RCC 7860 (cell line): Measurements from ENCODE around the gene YWHAQ.
A peak's percentile ranks its signal among the peaks of the same experiment; 100 is the strongest.

ENCODE experiments used
- DNase-seq: peaks from one replicate; pipeline ENCODE4 v3.0.0-alpha.2; 2015; ENCODE audit warnings: low spot score
- FAIRE-seq: peaks from 2 replicates; lab custom pipeline; 2012; peaks lifted over from hg19 to GRCh38; lab: Jason Lieb, UNC

The YWHAQ gene

DNA sequence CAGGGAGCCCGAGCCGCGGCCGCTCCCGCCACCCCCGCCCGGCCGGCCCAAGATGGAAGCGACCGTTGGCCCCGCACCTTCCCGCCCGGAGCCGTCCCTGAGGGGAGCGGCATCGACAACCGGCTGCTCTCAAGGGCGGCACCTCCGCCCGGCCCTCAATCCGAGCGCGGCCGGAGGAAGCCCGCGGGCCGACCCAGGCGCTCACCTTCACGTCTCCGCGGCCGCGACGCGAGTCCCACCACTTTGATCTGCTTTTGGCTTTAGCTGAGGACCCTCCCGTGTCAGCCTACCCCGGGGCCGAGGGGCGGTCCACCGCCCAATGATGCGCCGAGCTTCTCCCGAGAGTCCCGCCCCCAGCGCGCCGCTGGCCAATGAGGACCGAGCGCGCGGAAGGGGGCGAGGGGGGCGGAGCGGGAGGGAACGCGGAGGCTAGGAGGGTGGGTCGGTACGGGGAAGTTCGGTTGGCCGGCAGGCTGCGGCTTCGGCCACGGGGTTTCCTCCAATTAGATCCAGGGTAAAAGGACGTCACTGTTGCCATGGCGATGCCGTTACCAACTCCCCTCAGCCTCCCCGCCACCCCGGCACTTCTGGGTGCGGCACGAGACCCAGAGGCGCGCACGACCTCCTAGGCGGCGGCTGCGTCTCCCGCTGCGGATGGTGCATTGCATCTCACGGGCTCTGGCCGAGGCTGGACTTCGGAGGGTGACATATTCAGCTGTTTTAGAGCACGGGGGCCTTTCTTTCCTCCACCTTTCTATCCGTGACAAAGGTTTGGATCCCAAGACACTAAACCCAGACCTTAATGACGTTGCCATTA lies at the start of gene YWHAQ:
YWHAQ (minus strand) TSS at position 262 of the 817 bp plus-strand sequence. CDS start 545 bp downstream, outside the sequence.
- peak; percentile 95 for DNase-seq
- peak; percentile 79 for FAIRE-seq

DNA sequence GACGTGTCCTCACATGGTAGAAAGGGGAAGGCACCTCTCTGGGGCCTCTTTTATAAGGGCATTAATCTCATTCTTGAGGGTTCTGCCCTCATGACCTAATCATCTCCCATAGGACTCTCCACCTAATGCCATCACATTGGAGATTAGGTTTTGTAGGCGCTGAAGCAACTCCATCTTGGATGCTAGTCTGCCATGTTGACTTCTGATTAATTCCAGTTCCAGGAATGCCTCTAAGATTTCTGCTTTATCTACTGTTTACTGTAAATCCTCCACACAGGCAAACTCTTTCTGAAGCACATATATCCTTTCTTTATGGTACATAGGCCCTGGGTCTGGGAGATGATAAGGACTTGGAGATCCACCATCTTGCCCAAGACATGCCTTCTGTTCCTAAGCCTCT lies 49.3 kb upstream of the YWHAQ start:
- no peak for DNase-seq
- no peak for FAIRE-seq

DNA sequence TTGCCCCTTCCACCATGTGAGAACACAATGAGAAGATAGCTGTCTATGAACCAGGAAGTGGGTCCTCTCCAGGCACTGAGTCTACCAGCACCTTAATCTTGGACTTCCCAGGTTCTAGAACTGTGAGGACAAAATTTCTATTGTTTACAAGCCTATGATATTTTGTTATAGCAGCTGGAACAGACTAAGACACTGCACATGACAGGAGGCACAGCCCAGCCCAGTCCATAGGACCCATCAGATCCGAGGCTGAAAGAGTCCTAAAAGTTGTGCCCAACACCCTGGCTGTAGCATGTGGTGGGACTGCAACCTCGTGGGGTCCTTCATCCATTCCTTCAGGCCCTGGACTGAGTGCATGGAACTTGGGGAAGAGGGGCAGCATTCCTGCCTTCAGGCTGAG lies 48.4 kb upstream of the YWHAQ start:
- DNase-seq (no peak), FAIRE-seq (no peak)

DNA sequence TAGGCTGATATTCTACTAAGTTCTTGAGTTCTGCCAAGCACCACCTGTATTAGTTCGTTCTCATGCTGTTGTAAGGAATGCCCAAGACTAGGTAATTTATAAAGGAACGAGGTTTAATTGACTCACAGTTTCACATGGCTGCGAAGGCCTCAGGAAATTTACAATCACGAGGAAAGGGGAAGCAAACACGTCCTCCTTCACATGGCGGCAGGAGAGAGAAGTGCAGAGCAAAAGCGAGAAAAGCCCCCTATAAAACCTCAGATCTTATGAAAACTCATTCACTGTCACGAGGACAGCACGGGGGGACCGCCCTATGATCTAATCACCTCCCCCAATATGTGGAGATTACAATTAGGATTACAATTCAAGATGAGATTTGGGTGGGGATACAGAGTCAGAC lies 47.7 kb upstream of the YWHAQ start:
- no peak for DNase-seq

DNA sequence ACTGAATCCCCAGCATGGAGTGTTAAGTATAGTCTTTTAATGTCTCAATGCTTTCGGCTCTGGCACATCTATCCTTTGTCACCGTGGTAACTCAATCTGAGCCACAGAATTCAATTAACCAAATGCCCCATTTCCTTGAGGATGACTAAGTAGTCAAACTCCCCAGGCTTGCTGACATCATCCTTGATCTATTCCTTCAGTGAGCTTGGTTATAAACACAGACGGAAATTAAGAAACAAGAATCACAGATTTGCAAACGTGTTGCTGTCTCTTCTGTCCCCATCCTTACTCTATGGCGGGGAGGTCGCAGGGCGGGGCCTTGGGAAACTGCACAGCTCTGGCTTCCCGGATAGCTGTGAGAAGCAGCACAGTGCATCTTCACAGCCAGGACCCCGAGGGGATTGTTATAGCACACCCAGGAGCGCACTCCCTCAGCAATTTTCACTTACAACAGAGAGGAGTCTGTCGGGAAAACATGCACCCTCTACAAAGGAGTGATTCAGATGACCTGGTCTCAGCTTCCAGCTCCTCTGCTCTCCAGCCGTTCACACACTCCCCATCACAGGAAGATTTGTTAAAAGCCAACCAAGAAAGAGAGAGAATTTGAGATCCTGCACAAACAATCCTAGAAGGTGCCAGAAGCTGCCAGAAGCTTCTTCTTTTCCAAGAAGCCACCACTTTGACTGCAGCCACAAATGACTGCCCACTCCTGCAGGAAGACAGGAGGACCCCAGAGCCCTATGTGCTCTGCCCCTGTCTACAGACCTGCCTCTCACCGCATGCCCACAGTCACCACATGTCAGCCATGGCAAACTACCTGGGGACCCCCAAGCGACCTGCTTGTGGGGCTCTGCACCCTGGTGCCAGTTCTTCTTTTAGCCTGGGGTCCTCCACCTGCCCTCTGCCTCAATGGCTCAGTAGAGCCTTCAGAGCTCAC lies 44.9 kb upstream of the YWHAQ start:
- peak; percentile 97 for DNase-seq
- peak; percentile 93 for FAIRE-seq

More for the DNA sequence above, 47.7 kb upstream of the YWHAQ start:
- no peak for FAIRE-seq

DNA sequence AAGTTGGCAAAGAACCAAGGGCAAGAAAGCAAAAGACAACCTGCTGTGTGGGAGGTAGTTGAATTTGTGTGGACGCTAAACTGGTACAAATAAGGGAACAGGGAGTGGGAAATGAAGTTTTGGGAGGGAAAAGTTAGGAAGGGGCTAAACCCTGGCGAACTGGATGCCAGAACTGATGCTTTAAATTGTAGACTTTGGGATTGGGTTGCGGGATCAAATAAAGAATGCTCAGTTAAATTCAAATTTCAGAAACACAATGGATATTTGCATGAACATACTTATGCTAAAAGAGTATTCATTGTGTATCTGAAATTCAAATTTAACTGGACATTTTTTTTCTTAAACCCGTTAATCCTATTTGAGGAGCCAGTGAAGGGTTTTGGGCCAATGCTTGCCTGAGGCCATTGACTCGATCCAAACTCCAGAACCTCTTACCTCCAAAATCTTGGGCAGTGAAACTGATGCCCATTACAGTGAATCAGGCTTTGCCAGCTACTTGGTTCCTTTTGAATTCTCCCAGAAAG lies 44.2 kb upstream of the YWHAQ start:
- no peak for FAIRE-seq

DNA sequence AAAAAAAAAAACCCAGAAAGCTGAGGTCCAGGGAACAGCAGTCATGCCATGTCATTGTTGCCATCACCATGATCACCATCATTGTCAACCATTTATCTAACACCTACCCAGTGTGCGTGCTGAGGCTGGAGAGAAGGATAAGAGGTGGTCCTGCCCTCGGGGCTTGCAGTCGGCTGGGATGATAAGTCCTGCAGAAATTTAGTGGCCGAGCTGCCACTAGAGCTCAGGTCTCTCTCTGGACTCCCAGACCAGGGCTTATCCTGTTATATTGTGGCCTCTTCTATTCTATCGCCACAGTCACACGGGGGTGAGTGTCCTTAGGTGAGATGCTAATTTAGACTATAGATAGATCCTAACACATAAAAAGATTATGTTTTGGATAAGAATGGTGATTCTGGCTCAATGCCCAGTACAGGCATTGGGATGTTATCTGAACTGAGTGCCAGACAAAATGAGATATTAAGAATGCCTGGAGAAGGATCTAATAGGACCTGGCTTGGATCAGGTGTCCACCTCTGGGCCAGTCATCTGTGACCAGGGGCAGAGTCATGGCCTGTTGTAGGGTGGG lies 43.2 kb upstream of the YWHAQ start:
- no peak for DNase-seq
- FAIRE-seq = no peak

More for the DNA sequence above, 44.2 kb upstream of the YWHAQ start:
- no peak for DNase-seq

DNA sequence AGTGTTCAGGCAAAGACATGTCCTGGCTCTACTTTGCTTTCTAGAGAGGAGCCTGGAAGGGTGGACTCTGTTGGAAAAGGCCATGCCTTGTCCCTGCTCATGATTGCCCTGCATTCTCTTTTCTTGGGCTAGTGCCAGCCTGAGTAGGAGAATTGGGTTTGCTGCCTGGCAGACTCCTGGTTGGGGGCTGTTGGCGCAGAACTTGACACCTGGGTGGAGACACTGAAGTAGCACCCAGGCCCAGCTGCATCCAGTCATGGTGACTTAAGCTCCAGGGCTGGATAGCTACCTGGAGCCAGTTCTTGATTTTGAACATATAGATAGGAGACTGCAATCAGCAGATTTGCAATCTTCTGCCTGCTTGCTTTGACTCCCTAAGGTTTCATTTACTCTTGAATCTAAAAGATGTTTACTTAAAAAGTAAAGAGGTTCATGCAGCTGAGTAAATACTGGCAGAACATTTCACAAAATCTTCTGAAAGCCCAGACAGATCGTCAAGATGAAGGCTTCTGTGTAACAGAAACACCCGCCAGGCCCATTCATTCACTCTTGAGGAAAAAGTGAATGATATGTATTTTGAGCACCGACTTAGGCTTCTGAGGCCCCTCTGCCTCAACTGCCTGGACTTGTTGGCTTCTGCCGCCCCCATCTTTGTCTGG lies 38.0 kb upstream of the YWHAQ start:
- DNase-seq (no peak), FAIRE-seq (no peak)

DNA sequence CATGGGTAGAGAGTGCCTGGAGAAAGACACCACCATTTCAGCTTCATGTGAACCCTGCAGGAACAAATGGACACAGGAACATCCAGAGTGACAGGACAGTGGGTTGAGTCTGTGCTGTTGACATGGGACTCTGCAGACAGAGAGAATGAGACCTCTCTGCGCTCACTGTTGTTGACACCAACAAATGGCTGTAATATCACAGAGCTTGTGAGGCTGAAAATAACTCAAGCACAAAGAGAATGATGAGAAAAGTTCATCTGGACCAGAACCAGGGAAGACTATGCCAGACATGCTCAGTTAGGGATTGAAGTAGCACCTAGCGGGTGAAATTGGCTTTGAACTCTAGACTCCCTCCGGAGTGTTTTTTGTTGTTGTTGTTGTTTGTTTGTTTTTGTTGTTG lies 37.0 kb upstream of the YWHAQ start:
- DNase-seq (no peak), FAIRE-seq (no peak)

DNA sequence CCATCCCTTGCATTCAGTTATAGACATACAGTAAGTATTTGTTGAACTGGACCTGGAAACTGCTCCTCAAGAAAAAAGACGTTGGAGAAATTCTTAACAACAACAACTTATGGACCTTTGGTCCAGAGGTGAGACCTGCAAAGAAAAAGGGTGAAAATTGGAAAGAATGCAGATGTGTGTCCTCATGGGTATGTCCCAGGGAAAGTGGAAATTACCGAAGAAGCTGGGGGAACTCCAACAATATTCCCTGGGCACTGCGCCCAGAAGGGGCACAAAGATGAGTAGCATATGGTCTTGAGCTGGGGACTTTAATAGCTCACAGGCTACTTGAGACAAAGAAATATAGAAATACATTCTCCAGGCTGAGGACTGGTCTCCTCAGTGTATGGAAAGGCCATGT lies 35.5 kb upstream of the YWHAQ start:
- no peak for FAIRE-seq

DNA sequence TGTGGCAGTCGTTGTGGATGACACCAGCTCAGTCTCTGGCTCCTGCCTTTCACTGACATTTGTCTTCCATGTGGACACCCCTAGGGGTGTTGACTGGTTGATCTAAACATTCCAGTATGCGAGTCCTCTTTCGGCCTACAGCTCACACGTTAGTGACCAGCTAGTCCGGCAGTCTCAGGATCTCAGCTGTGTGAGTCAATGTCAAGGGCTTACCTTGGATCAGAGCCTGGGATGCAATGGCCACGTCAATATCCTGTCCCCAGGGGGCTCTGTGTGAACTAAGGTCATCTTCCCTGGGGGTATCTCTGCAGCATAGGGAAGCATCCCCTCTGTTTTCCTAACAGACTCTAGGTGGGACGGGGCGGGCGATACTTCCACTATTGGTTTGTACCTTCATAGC lies 35.1 kb upstream of the YWHAQ start:
- FAIRE-seq = peak; percentile 36
- peak; percentile 84 for DNase-seq

More for the DNA sequence above, 35.5 kb upstream of the YWHAQ start:
- DNase-seq = peak; percentile 26

DNA sequence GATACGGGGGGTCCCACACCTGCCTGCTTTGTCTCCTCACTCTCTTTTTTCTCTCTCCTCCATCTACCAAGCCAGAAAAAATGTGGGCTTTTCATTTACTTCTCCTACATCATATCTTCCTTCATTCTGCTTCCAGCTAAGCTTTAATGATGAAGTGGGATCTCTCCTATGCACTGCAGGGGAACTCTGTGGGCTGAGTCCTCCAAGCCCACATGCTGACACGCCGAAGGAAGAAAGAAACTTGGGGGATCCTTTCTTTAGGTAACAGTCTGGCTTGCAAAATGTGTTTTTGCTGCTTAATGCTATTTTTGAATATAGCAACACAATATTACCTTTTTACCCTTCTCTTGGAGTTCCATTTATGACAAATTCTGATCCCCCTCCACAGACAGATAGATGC lies 33.6 kb upstream of the YWHAQ start:
- DNase-seq = no peak
- FAIRE-seq = no peak

DNA sequence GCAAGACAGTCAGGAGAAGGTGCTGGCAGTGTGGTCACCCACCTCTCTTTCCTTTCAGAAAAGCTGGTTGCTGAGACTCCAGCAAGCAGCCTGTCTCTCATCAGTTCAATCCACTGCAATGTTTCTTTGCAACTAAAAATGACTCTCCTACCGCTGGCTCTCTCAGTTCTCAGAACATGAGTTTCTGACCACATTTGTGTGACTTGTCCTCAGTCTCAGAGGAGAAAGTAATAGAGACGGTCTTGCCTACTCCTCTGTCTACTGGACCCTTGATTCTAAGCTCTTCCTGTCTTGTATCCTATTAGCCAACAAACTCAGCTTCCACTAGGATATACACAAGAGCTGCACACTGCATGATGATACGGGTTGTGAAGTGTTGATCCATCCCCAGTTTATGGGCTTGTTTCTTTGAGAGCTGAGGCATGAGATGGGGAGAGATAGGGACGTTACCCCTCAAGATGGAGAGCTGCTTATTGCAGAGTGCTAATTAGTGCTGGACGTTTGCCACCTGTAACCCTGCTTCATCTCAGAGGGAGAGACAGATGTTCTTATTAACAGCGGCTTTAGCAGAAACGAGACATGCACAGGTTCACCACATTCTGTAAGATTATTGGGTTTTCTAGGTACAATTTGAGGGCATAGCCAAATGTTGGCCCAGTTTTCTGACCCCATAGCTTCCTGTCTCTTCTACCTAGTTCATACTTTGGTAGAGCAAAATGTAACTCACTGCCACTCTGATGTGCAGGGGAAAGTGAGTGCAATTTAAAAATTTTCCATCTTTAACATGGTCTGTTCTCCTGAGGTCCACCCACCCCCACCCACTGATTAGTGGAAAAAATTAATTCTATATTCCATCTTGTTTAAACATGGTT lies 32.4 kb upstream of the YWHAQ start:
- DNase-seq (no peak), FAIRE-seq (no peak)

DNA sequence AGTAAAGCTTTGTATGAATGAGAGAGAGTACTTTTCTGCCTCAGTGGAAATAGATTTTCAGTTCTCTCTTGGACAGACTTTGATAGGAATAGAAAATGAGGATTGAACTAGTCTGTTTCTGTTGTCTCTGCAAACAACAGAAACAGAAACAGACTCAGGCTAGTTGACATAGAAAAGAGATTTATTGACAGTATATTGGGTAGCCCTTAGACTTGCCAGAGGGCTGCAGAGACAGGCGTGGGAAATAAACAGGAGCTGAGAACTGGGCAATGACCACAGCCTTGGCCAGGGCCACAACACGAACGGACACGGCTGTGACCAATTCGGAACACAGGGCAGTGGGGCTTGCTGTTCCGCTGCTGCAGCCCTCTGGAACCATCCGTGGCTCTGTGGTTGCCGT lies 30.5 kb upstream of the YWHAQ start:
- no peak for FAIRE-seq
- no peak for DNase-seq

DNA sequence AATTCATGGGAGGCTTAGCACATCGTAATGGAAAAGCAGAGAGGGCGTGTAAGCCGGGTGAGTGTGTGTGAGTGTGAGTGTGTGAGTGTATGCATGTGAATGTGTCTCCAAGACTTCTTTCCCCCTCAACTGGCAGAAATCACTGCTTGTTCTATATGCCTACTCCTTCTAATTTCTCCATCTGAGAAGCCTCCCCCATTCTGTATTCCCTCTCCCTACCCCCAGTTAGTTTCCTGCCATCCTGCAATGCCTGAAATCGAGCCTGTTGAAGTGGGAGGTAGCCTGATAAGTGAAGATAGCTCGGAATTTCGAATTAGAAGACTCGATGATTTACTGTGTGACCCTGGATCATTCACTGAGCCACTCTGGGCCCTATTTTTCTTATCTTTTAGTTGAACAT lies 30.0 kb upstream of the YWHAQ start:
- no peak for FAIRE-seq
- DNase-seq = no peak

DNA sequence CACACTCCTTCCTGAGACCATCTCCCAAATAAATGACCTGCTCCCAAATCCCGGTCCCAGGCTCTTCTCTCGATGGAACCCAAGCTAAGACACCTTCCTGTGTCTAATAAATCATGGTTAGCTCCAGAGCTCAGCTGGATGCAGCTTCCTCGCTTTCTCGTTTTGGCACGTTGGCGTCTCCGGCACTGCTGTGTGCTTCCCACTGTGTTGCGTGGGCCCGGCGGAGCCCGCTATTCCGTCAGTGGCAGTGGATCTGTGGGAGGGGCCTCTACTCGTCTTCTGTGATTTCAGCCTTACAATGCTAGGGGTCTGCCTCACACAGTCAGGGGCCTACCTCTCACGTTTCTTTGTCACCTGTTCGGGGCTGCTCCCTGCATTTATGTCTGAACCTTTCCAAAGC lies 29.4 kb upstream of the YWHAQ start:
- FAIRE-seq (no peak), DNase-seq (no peak)

DNA sequence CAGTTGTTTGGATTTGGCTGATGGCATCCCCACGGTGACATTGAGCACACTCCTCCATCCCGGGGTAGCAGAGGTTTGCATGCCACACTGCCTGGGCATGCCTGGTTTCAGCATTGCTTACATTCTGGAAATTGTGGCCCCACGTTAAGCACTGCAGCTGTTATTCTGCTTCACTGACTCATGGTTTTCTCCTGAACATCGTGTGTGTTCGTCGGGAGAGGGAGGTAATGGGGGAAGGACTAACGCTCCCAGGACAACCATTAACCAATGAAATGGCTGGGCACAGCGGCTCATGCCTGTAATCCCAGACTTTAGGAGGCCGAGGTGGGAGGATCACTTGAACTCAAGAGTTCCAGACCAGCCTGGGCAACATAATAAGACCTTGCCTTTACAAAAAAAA lies 28.2 kb upstream of the YWHAQ start:
- FAIRE-seq = peak; percentile 84
- DNase-seq = peak; percentile 86

DNA sequence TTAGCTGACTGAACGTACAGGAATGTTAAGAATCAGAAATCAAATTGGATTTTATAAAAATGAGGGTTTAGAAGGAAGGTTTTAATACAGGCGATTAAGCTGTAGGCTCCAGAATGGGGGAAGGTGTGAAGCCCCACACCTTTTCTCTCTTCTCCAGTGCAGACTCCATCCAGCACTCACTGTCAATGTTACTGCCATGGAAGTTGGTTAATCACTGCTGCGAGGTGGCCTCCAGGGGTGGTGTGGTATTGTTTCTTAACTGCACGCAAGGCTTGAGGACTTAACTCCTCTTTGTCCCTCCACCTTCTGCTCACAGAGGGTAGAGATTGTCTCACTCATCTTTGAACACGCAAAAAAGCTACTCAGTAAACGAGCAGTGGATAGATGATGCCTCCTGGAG lies 26.9 kb upstream of the YWHAQ start:
- peak; percentile 16 for DNase-seq
- FAIRE-seq = no peak

DNA sequence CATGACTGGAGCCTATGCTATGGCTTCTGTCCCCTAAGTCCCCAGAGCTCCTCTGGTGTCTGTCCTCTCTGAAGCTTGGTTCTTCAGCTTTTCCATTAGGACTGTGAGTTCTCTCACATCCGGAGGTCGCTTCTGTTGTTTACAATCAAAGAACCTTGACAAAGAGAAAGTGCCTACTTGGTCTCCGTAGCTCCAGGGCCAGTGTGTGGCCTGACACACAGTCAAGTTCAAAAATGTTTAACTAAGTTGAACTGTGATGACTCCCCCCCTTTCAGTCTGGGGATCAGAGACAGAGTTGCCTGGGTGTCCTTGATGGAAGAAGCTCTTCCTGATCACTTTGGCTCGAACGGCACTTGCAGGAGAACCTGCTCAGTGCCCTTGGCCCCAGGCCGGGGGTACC lies 26.3 kb upstream of the YWHAQ start:
- DNase-seq (peak; percentile 22), FAIRE-seq (no peak)
